ENCODE data around the gene CACNA2D4. TPM values are rescaled to one million over a fixed set of nuclear protein-coding genes. Genes with fewer than 3 reads are reported as not detected.

The CACNA2D4 gene
- total RNA-seq, 1 donor from 2014 or later = 1.2 TPM

DNA sequence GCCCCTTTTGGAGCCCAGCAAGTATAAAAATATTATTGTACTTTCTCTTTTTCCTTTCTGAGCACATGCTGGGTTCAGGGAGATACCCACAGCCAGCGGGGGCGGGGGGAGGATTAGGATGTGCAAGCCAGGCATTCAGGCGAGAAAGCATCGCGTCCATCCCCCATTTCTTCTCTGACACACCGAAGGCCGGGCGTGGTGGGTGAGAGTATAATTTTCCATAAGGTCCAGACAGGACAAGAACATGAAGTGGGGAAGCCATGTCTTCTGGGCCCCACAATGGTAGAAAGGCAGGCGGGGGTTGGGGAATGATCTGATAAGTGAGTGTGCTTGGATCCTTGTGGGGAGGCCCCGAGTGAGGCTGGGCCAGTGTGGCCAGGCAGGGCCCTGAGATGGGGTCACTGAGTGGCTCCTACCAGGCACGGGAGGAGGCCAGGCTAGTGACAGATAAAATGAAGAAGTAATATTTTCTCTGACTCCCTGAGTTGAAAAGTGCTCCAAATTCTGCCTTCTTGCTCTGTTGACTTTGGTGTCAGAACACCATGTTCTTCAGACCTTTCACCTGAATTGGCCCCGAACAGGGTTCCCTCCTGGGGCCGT lies 108.8 kb downstream of the CACNA2D4 start:
- TF ChIP-seq, protein P1, sequence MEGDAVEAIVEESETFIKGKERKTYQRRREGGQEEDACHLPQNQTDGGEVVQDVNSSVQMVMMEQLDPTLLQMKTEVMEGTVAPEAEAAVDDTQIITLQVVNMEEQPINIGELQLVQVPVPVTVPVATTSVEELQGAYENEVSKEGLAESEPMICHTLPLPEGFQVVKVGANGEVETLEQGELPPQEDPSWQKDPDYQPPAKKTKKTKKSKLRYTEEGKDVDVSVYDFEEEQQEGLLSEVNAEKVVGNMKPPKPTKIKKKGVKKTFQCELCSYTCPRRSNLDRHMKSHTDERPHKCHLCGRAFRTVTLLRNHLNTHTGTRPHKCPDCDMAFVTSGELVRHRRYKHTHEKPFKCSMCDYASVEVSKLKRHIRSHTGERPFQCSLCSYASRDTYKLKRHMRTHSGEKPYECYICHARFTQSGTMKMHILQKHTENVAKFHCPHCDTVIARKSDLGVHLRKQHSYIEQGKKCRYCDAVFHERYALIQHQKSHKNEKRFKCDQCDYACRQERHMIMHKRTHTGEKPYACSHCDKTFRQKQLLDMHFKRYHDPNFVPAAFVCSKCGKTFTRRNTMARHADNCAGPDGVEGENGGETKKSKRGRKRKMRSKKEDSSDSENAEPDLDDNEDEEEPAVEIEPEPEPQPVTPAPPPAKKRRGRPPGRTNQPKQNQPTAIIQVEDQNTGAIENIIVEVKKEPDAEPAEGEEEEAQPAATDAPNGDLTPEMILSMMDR (IDR thresholded peaks at IDR 0.05; ENCODE audit: borderline replicate concordance) = no peak

GRCh38 chr12:1808798-1809480 lies 109.5 kb downstream of the CACNA2D4 start:
- Histone ChIP-seq H3K9me3 (replicated peaks) (no peaks in the 10 kb centered on the region), H3K4me3 (no peak overlapping the region), H3K27me3 (ENCODE audit: low read depth) (peaks cover 10% of the 10 kb centered on the region), H3K4me1 (peaks cover 27% of the 10 kb centered on the region), H3K27ac (replicated peaks) (no peak overlapping the region), H3K36me3 (no peaks in the 10 kb centered on the region)
- TF ChIP-seq, protein P1 (IDR thresholded peaks at IDR 0.05; ENCODE audit: borderline replicate concordance) = no peak
- intact Hi-C loops (cut with micrococcal nuclease) = no loop called here
- DNase-seq = peak; percentile 12

More for the DNA sequence above, 108.8 kb downstream of the CACNA2D4 start:
- H3K4me3 ChIP-seq = no peak overlapping the region
- DNase-seq = peak; percentile 13
- no peaks in the 10 kb centered on the region for H3K9me3 ChIP-seq (replicated peaks)
- H3K27me3 ChIP-seq (ENCODE audit: low read depth) = peaks cover 18% of the 10 kb centered on the region
- intact Hi-C loops (cut with micrococcal nuclease) = no loop called here
- H3K36me3 ChIP-seq = no peaks in the 10 kb centered on the region
- no peak overlapping the region for H3K27ac ChIP-seq (replicated peaks)
- peaks cover 21% of the 10 kb centered on the region for H3K4me1 ChIP-seq

DNA sequence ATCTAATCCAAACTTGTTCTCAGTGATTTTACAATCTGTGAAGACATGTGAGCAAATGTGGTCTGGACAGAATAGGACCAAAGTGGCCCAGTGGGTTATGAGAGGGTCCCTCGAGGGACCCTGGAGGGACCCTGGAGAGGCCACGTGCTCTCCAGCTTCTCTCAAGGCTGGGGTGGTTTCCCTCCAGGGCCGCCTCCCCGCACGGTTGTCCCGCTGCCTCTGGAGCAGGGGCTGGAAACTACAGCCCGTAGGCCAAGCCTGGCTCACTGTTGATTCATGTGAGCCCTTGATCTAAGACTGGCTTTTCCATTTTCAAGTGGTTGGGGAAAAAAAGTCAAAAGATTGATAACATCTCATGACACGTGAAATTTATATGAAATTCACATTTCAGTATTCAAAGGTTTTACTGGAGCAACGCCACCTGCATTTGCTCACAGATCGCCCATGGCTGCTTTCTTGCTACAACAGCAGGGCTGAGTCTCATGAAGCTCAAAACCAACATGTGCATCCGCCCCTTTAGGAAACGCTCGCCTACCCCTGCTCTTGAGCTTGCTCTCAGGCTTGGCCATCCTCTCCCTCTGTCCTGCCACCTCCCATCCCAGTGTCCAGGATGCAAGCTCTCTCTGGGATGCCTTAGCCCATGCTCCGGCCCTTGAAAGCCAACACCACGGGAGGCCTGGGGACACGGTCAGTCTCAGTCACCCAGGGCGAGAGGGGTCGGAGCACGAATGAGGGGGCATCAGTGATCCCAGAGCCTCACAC lies 110.2 kb downstream of the CACNA2D4 start:
- TF ChIP-seq, protein P1 (IDR thresholded peaks at IDR 0.05; ENCODE audit: borderline replicate concordance) = no peak
- no peak overlapping the region for H3K27ac ChIP-seq (replicated peaks)

GRCh38 chr12:1807087-1807860 lies 111.2 kb downstream of the CACNA2D4 start:
- peaks cover 10% of the 10 kb centered on the region for H3K27me3 ChIP-seq (ENCODE audit: low read depth)
- H3K9me3 ChIP-seq (replicated peaks) = no peaks in the 10 kb centered on the region
- H3K4me1 ChIP-seq = peaks cover 34% of the 10 kb centered on the region
- intact Hi-C loops (cut with micrococcal nuclease) = no loop called here
- DNase-seq = peak; percentile 7
- TF ChIP-seq, protein P1 (IDR thresholded peaks at IDR 0.05; ENCODE audit: borderline replicate concordance) = no peak
- no peak overlapping the region for H3K27ac ChIP-seq (replicated peaks)
- H3K36me3 ChIP-seq = no peaks in the 10 kb centered on the region
- no peak overlapping the region for H3K4me3 ChIP-seq

More for the DNA sequence above, 110.2 kb downstream of the CACNA2D4 start:
- no peaks in the 10 kb centered on the region for H3K36me3 ChIP-seq
- intact Hi-C loops (cut with micrococcal nuclease) = no loop called here
- DNase-seq = peak; percentile 9
- H3K4me3 ChIP-seq = no peak overlapping the region
- H3K27me3 ChIP-seq (ENCODE audit: low read depth) = peaks cover 10% of the 10 kb centered on the region
- H3K4me1 ChIP-seq = peaks cover 32% of the 10 kb centered on the region
- H3K9me3 ChIP-seq (replicated peaks) = no peaks in the 10 kb centered on the region
